Muscle layer of duodenum (tissue), 2 donors: ENCODE results near the gene PRDM16.

Source experiments
- H3K27ac ChIP-seq: one replicate; pipeline ENCODE4 v1.7.0; 2013; ENCODE audit warnings: mild to moderate bottlenecking, low read length
- H3K27me3 ChIP-seq: one replicate; pipeline ENCODE4 v1.7.0; 2013; ENCODE audit warnings: low read depth, mild to moderate bottlenecking, control low read depth, low read length
- H3K36me3 ChIP-seq, 2 donors: one replicate each; pipeline ENCODE4 v1.7.0; 2013; ENCODE audit warnings: low read length in 2 of 2, control low read depth in 1 of 2, mild to moderate bottlenecking in 1 of 2; ENCODE audit not compliant: insufficient read depth in 2 of 2, control insufficient read depth in 1 of 2
- H3K4me1 ChIP-seq, 2 donors: one replicate each; pipeline ENCODE4 v1.7.0; 2013; ENCODE audit warnings: low read length in 2 of 2, mild to moderate bottlenecking in 2 of 2, control low read depth in 1 of 2, moderate library complexity in 1 of 2; ENCODE audit not compliant: insufficient read depth in 2 of 2, control insufficient read depth in 1 of 2
- H3K4me3 ChIP-seq, 2 donors: one replicate each; pipeline ENCODE4 v1.7.0; 2013; ENCODE audit warnings: low read length in 2 of 2, low read depth in 1 of 2, mild to moderate bottlenecking in 1 of 2
- H3K9me3 ChIP-seq, 2 donors: one replicate each; pipeline ENCODE4 v1.7.0; 2013; ENCODE audit warnings: low read length in 2 of 2, control low read depth in 1 of 2, mild to moderate bottlenecking in 1 of 2; ENCODE audit not compliant: control insufficient read depth in 1 of 2
- donor health status: healthy.

The PRDM16 gene

GRCh38 chr1:3477241-3477995 lies 408.4 kb downstream of the PRDM16 start:
- Histone ChIP-seq H3K4me1 (no peaks in the 10 kb centered on the region), H3K27me3 (no peaks in the 10 kb centered on the region), H3K9me3 (no peaks in the 10 kb centered on the region), H3K27ac (no peak overlapping the region), H3K4me3 (no peak overlapping the region), H3K36me3 (peaks cover 0 to 3% of the 10 kb centered on the region in 2 donors)

- Histone ChIP-seq H3K36me3 (peaks cover 0 to 3% of the 10 kb centered on the region in 2 donors), H3K4me3 (no peak overlapping the region), H3K4me1 (no peaks in the 10 kb centered on the region), H3K9me3 (no peaks in the 10 kb centered on the region), H3K27ac (no peak overlapping the region), H3K27me3 (no peaks in the 10 kb centered on the region)
Observed at GRCh38 chr1:3478187-3478586, 409.2 kb downstream of the PRDM16 start.

- H3K36me3 ChIP-seq, result no peaks in the 10 kb centered on the region
- peaks cover 0 to 4% of the 10 kb centered on the region in 2 donors for H3K4me1 ChIP-seq
- H3K4me3 ChIP-seq, result no peak overlapping the region
- no peaks in the 10 kb centered on the region for H3K9me3 ChIP-seq
- no peaks in the 10 kb centered on the region for H3K27me3 ChIP-seq
- H3K27ac ChIP-seq, result no peak overlapping the region
Observed at GRCh38 chr1:3479511-3480368, 410.7 kb downstream of the PRDM16 start.

- H3K4me1 ChIP-seq, result peaks cover 0 to 4% of the 10 kb centered on the region in 2 donors
- H3K27ac ChIP-seq, result no peak overlapping the region
- no peaks in the 10 kb centered on the region for H3K9me3 ChIP-seq
- H3K27me3 ChIP-seq, result no peaks in the 10 kb centered on the region
- no peaks in the 10 kb centered on the region for H3K36me3 ChIP-seq
- no peak overlapping the region for H3K4me3 ChIP-seq
Observed at GRCh38 chr1:3480369-3480719, 411.3 kb downstream of the PRDM16 start.

- Histone ChIP-seq H3K36me3 (no peaks in the 10 kb centered on the region), H3K4me1 (peaks cover 0 to 4% of the 10 kb centered on the region in 2 donors), H3K4me3 (no peak overlapping the region), H3K27ac (no peak overlapping the region), H3K9me3 (no peaks in the 10 kb centered on the region), H3K27me3 (no peaks in the 10 kb centered on the region)
Observed at GRCh38 chr1:3481046-3481445, 412.0 kb downstream of the PRDM16 start.

GRCh38 chr1:3481836-3482375 lies 412.9 kb downstream of the PRDM16 start:
- Histone ChIP-seq H3K36me3 (no peaks in the 10 kb centered on the region), H3K27me3 (no peaks in the 10 kb centered on the region), H3K4me3 (no peak overlapping the region), H3K4me1 (peaks cover 0 to 4% of the 10 kb centered on the region in 2 donors), H3K9me3 (no peaks in the 10 kb centered on the region), H3K27ac (no peak overlapping the region)

GRCh38 chr1:3482378-3482849 lies 413.4 kb downstream of the PRDM16 start:
- H3K4me3 ChIP-seq, result no peak overlapping the region
- peaks cover 0 to 4% of the 10 kb centered on the region in 2 donors for H3K4me1 ChIP-seq
- H3K27ac ChIP-seq, result no peak overlapping the region
- H3K9me3 ChIP-seq, result no peaks in the 10 kb centered on the region
- H3K27me3 ChIP-seq, result no peaks in the 10 kb centered on the region
- no peaks in the 10 kb centered on the region for H3K36me3 ChIP-seq

GRCh38 chr1:3483380-3483779 lies 414.4 kb downstream of the PRDM16 start:
- H3K36me3 ChIP-seq, result no peaks in the 10 kb centered on the region
- no peak overlapping the region for H3K27ac ChIP-seq
- H3K27me3 ChIP-seq, result no peaks in the 10 kb centered on the region

GRCh38 chr1:3483801-3484444 lies 414.9 kb downstream of the PRDM16 start:
- peaks cover 0 to 6% of the 10 kb centered on the region in 2 donors for H3K9me3 ChIP-seq
- H3K27ac ChIP-seq, result no peak overlapping the region
- H3K36me3 ChIP-seq, result no peaks in the 10 kb centered on the region
- peaks cover 0 to 4% of the 10 kb centered on the region in 2 donors for H3K4me1 ChIP-seq
- H3K27me3 ChIP-seq, result no peaks in the 10 kb centered on the region
- H3K4me3 ChIP-seq, result no peak overlapping the region

More at GRCh38 chr1:3483380-3483779, 414.4 kb downstream of the PRDM16 start:
- Histone ChIP-seq H3K9me3 (peaks cover 0 to 4% of the 10 kb centered on the region in 2 donors), H3K4me1 (peaks cover 0 to 4% of the 10 kb centered on the region in 2 donors), H3K4me3 (no peak overlapping the region)

GRCh38 chr1:3485016-3485415 lies 416.0 kb downstream of the PRDM16 start:
- H3K36me3 ChIP-seq, result no peaks in the 10 kb centered on the region
- H3K9me3 ChIP-seq, result peaks cover 0 to 6% of the 10 kb centered on the region in 2 donors
- peaks cover 0 to 4% of the 10 kb centered on the region in 2 donors for H3K4me1 ChIP-seq
- no peak overlapping the region for H3K27ac ChIP-seq
- no peaks in the 10 kb centered on the region for H3K27me3 ChIP-seq
- H3K4me3 ChIP-seq, result no peak overlapping the region
